Kidney (tissue), 14 donors: Measurements from ENCODE around the gene ENTPD2. TPM values are rescaled to one million over a fixed set of nuclear protein-coding genes. Genes with fewer than 3 reads are reported as not detected.
A peak's percentile ranks its signal among the peaks of the same experiment; 100 is the strongest.
"Not testable (repeated sequence)": the region's sequence is repeated elsewhere in the genome, so short reads cannot be mapped to it uniquely, and the experiment has no call there.

Source experiments
- DNase-seq, 5 donors: peaks; one replicate each; pipeline ENCODE4 v3.0.0-alpha.2; 2013 to 2020
- FAIRE-seq: peaks from 2 replicates; lab custom pipeline; 2012; peaks lifted over from hg19 to GRCh38; lab: Jason Lieb, UNC
- H3K27ac ChIP-seq, 2 donors: one replicate each; pipeline ENCODE4 v1.7.0; 2013; ENCODE audit warnings: low read depth in 2 of 2, low read length in 2 of 2, inconsistent platforms in 1 of 2
- H3K27me3 ChIP-seq: one replicate; pipeline ENCODE4 v1.7.1; 2013; ENCODE audit warnings: low read length, inconsistent platforms; ENCODE audit not compliant: control insufficient read depth, insufficient read depth
- H3K36me3 ChIP-seq, 3 donors: one replicate each; pipeline versions ENCODE4 v1.7.0 to v1.7.1; 2013; ENCODE audit warnings: low read length in 3 of 3, control low read depth in 1 of 3, inconsistent platforms in 1 of 3; ENCODE audit not compliant: insufficient read depth in 3 of 3, control insufficient read depth in 2 of 3
- H3K4me1 ChIP-seq, 3 donors: one replicate each; pipeline versions ENCODE4 v1.7.0 to v1.7.1; 2013; ENCODE audit warnings: low read length in 3 of 3, inconsistent platforms in 1 of 3, low read depth in 1 of 3; ENCODE audit not compliant: control insufficient read depth in 2 of 3, insufficient read depth in 2 of 3
- H3K4me3 ChIP-seq, 3 donors: one replicate each; pipeline versions ENCODE4 v1.7.0 to v1.8.1; 2013; ENCODE audit warnings: low read length in 3 of 3, control low read depth in 1 of 3, inconsistent platforms in 1 of 3
- H3K9ac ChIP-seq, 3 donors: one replicate each; pipeline versions ENCODE4 v1.7.0 to v1.7.1; 2013; ENCODE audit warnings: low read length in 3 of 3, control low read depth in 1 of 3, inconsistent platforms in 1 of 3
- H3K9me3 ChIP-seq, 3 donors: one replicate each; pipeline versions ENCODE4 v1.7.0 to v1.7.1; 2013; ENCODE audit warnings: low read length in 3 of 3, control low read depth in 1 of 3, inconsistent platforms in 1 of 3; ENCODE audit not compliant: control insufficient read depth in 2 of 3, insufficient read depth in 1 of 3
- intact Hi-C: fragments of 100-400 bp; cut with DNase I; formaldehyde crosslinking; loops from one replicate; pipeline ENCODE4 v1.11.1; 2022
- polyA plus RNA-seq: library from polyadenylated mRNA; stranded (reverse); fragments of 350-450 nt; fragmentation: Illumina TruSeq; extraction: RNeasy Lipid Tissue Mini Kit (QIAGEN cat#74804); gene quantifications from one replicate; pipeline ENCODE4 v1.2.3, GENCODE V29; 2014; ENCODE audit warnings: low read depth, low replicate concordance; ENCODE audit not compliant: insufficient read depth
- total RNA-seq: library from RNA; stranded (reverse); fragmentation: NEBNext Ultra II Directional; extraction: Animal tissue kit (Norgen Biotek cat#: 25700); gene quantifications from one replicate; pipeline ENCODE4 v1.2.1, GENCODE V29; 2021
- TF ChIP-seq, protein P1 (sequence below): IDR thresholded peaks from 3 replicates; pipeline ENCODE4 v1.5.1; 2012; ENCODE audit warnings: mild to moderate bottlenecking, moderate library complexity, borderline replicate concordance; ENCODE audit not compliant: insufficient read depth; ENCODE audit errors: extremely low read depth
- donor health status: control.
- donor health status: control.
- donor health status: control.
- donor health status: control.
- donor health status: control.
- donor health status: DM: yes; HTN: yes; CAD: no.
- donor health status: Normal renal cell carcinoma (clear cell type).

The ENTPD2 gene
- total and polyA plus RNA-seq, 2 donors from 2014 or later: 5.5 to 9.3 TPM

DNA sequence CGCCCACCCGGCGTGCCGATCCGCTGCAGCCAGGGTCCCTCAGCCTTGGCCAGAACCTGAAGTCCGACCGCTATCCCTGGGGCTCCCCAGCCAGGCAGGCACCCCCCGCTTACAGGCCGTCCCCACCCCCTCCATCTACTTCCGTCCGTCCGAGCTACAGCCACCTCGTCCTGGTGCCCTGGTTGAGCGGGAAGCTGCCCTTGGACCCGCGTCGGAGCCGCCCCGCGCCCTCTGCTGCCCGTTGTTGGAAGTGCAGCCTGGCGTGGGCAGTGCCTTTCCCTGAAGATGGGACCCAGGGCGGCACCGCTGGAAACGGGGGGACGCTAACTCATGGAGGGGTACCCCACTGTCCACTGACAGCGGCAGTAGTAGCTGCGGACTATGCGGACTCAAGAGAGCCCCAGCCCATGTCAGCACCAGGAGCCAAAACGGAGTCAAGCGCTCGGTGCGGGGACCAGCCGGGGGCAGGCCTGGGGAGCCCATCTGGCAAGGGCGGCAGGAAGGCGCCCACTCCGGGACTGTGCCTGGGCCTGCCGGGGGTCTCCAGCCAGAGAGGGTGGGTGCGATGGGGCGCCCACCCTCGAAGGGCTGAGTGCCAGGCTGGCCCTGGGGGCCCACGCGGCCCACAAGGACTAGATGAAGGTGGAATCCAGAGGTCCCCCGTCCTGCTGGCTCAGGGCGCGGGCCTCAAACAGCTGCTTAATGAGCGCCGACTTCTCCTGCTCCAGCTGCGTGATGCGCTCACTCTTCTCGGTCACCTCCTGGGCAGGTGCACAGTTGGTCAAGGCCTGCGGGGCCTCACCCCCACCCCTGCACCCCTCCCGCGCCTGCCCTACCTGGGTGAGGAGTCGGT is 10.4 kb upstream of the ENTPD2 start:
- DNase-seq: peak in 2 of 5 donors; percentile 60 to 61
- no peaks in the 10 kb centered on the region for H3K9me3 ChIP-seq
- no peaks in the 10 kb centered on the region for H3K36me3 ChIP-seq
- H3K27me3 ChIP-seq: no peaks in the 10 kb centered on the region
- H3K4me3 ChIP-seq: no peak overlapping the region
- intact Hi-C loops: no loop called here
- peaks cover 0 to 4% (median 0%) of the 10 kb centered on the region in 3 donors for H3K4me1 ChIP-seq
- H3K27ac ChIP-seq: no peak overlapping the region
- H3K9ac ChIP-seq: no peak overlapping the region
- FAIRE-seq: no peak
- TF ChIP-seq, protein P1, sequence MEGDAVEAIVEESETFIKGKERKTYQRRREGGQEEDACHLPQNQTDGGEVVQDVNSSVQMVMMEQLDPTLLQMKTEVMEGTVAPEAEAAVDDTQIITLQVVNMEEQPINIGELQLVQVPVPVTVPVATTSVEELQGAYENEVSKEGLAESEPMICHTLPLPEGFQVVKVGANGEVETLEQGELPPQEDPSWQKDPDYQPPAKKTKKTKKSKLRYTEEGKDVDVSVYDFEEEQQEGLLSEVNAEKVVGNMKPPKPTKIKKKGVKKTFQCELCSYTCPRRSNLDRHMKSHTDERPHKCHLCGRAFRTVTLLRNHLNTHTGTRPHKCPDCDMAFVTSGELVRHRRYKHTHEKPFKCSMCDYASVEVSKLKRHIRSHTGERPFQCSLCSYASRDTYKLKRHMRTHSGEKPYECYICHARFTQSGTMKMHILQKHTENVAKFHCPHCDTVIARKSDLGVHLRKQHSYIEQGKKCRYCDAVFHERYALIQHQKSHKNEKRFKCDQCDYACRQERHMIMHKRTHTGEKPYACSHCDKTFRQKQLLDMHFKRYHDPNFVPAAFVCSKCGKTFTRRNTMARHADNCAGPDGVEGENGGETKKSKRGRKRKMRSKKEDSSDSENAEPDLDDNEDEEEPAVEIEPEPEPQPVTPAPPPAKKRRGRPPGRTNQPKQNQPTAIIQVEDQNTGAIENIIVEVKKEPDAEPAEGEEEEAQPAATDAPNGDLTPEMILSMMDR: peak; percentile 96

DNA sequence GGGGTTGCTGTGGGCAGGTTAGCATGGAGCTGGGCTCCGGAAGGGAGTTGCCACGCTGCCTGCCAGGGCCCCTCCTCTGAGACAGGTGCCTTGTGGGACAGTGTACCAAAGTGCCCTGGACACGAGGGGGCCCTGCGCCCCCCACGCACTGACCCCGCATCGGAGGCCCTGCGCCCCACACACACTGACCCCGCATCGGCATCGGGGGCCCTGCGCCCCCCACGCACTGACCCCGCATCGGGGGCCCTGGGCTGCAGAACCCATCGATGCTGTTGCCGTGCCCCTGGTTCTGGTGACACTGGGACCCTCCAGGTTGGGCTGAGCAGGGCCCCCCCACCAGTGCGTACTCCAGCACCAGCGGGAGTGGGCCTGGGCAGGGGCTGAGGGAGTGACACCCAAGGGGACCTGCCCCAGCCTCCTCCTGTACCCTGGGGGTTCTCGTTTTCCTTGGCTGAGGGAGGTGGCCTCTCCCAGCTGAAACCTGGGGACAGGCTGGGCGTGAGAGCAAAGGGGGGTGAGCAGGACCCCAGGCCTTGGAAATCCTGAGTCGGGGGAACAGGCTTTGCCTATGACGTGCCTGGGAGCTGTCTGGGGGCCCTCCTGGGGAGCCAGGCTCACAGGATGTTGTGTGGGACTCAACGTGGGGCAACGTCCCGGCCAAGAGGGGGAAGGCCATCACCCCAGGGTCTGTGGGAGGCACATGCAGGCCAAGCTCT is 9.6 kb upstream of the ENTPD2 start:
- Histone ChIP-seq H3K27me3 (no peaks in the 10 kb centered on the region), H3K9ac (no peak overlapping the region), H3K4me3 (no peak overlapping the region), H3K36me3 (no peaks in the 10 kb centered on the region), H3K9me3 (no peaks in the 10 kb centered on the region), H3K27ac (no peak overlapping the region), H3K4me1 (peaks cover 0 to 4% (median 0%) of the 10 kb centered on the region in 3 donors)
- DNase-seq (no peak), FAIRE-seq (no peak)
- TF ChIP-seq, protein P1: no peak
- intact Hi-C loops: no loop called here

DNA sequence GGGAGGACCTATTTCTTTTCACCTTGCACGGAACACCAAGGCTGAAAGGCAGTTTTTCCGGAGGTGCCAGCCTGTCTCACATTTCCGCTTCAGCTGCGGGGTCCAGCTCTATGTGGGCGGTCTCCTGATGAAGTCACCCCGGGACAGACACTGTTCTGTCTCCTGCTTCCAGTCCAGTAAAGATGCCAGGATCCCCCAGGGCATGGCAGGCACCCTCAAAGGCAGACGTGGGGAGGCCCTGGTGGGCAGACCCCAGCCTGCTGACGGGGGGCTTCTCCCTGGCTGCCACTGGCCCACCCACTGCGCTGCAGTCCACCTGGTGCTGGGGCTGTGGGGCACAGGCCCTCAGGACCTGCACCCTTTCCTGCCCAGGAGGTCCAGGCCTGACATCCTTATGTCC is 8.9 kb upstream of the ENTPD2 start:
- FAIRE-seq: not testable (repeated sequence)

DNA sequence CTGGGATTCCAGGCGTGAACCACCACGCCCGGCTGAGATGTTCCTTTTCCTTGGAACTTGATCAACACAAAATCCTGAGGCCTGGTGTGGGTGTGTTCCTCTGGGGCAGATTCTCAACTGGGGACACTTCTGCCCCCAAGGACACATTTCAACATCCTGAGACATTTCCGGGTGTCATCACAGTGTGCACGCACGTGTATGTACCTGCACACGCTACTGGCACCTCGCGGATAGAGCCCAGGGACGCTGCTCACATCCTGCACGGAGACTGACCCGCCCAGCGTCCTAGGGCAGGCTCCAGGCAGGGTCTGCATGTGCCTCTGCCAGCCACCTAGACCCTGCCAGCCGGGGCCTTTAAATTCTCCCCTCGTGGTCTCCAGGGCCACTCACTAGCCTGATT is 8.5 kb upstream of the ENTPD2 start:
- Histone ChIP-seq H3K27me3 (no peaks in the 10 kb centered on the region), H3K9me3 (no peaks in the 10 kb centered on the region), H3K9ac (no peak overlapping the region), H3K27ac (no peak overlapping the region), H3K4me1 (peaks cover 0 to 2% (median 0%) of the 10 kb centered on the region in 3 donors), H3K36me3 (no peaks in the 10 kb centered on the region), H3K4me3 (no peak overlapping the region)
- no peak for DNase-seq
- intact Hi-C loops: no loop called here
- no peak for FAIRE-seq
- TF ChIP-seq, protein P1: no peak

More for the DNA sequence above, 8.9 kb upstream of the ENTPD2 start:
- H3K4me1 ChIP-seq, H3K9ac ChIP-seq, H3K27me3 ChIP-seq, H3K9me3 ChIP-seq, H3K36me3 ChIP-seq, DNase-seq, H3K27ac ChIP-seq, intact Hi-C loops, H3K4me3 ChIP-seq: not testable (repeated sequence)
